Testis (tissue), 2 donors: ENCODE data around the gene ZNF821.

Source experiments
- CTCF ChIP-seq, 3 experiments: fragments of 450-650 bp in 2 of 3; fragments of 200-600 bp in 1 of 3; sonication (generic) in 1 of 3; IDR thresholded peaks; one replicate each; pipeline ENCODE4 v1.5.1; 2016 to 2019; ENCODE audit warnings: antibody characterized with exemption in 3 of 3, mild to moderate bottlenecking in 2 of 3, moderate library complexity in 1 of 3
- POLR2A ChIP-seq: fragments of 450-650 bp; IDR thresholded peaks from one replicate; pipeline ENCODE4 v1.6.1; 2017; ENCODE audit warnings: antibody characterized with exemption, mild to moderate bottlenecking, moderate library complexity

- TF ChIP-seq CTCF (IDR thresholded peaks at IDR 0.05) (no peak), POLR2A (no peak)
Observed at GRCh38 chr16:71894229-71894920, 10.4 kb upstream of the ZNF821 start.
